GM19395 (cell line): ENCODE results near the gene ATXN2L.
"Not testable (repeated sequence)": the region's sequence is repeated elsewhere in the genome, so short reads cannot be mapped to it uniquely, and the experiment has no call there.

Experiments used
- ATAC-seq: cut with Tn5 transposase; IDR thresholded peaks from one replicate; pipeline ENCODE4 v1.9.1; 2021; ENCODE audit warnings: mild to moderate bottlenecking, moderate library complexity; ENCODE audit not compliant: unreplicated experiment

Gene ATXN2L

GRCh38 chr16:28869201-28869600, 46.4 kb downstream of the ATXN2L start:
- ATAC-seq, result no peak

- no peak for ATAC-seq
Measured at GRCh38 chr16:28872952-28873351, 50.2 kb downstream of the ATXN2L start.

- no peak for ATAC-seq
Measured at GRCh38 chr16:28873543-28874201, 50.9 kb downstream of the ATXN2L start.

DNA sequence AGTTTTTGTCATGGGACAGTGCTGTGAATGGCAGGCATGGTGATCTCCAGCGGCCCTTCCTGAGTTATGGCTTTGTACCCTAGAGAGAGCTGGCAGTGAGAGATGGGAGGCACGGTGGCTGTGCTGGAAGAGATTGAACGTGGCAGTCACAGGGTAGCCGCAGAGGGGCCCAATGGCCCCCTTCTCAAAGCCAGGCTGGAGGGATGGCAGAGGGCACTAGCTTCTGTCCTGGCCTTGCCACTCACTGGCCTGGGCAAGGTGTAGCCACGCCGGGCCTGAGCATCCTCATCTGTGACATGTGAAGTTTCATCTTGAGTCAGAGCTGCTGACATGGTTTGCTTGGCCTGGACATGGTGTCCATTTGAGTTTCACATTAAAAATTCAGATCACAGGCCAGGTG, 51.6 kb downstream of the ATXN2L start:
- no peak for ATAC-seq

GRCh38 chr16:28875134-28876018, 52.6 kb downstream of the ATXN2L start:
- no peak for ATAC-seq

DNA sequence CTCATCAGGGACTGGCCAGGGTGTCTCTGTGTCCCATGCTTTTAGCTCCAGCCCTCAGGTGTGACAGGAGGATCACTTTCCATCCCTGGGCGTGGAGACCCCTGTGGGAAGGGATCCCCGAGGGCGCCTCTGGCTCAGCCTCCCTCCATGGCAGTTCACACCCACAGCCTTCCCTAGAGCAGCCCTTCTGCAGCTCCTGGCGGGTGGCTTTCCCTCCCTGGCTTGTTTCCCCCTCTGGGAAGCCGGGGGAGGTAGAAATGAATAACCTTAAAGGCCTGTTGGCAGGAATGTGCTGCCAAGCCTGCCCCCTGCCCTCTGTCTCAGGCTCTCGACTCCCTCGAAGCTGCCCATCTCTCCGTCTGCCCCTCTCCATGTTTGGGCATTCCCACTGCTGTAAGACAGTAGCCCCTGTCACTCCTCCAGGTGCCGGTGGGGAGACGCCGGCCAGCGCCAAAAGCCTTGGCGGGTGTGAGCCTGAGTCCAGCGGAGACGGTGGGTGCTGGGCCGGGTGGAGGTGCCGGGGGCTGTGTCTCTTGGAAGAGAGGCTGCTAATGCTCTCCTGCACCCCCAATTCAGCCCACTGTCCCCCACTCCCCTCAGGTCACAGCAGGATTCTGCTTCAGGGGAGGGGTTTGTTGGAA, 53.3 kb downstream of the ATXN2L start:
- no peak for ATAC-seq

DNA sequence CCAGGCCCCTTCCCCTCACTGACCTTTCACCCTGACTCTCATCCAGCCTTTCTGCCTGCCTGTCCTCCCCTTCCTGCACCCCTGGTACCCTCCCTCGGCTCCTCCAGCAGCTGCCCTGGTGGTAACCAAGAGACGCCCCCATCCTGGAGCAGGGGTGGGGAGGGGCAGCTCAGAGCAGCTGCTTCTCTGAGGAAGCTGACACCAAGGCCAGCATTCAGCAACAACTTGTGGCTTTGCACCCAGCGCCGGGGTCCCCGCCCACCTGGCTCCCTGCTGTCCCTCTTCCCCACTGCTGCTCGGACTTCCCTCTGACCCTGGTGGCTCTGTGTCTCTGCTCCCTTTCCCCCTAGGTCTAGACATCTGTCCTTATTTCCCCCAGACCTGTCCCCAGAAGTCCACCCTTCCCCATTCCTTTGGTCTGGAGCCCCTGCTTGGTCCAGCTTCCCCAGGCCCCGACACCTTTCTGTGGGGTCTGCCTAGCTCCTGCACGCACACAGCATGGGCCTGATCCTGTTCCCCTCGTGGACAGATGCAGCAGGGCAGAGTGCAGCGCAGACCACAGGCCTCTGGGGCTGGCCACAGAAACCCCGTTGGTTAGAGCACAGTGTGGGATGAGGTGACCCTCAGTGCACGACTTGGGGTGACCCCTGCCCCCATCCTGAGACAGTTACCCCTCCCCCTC, 54.3 kb downstream of the ATXN2L start:
- ATAC-seq, result no peak

DNA sequence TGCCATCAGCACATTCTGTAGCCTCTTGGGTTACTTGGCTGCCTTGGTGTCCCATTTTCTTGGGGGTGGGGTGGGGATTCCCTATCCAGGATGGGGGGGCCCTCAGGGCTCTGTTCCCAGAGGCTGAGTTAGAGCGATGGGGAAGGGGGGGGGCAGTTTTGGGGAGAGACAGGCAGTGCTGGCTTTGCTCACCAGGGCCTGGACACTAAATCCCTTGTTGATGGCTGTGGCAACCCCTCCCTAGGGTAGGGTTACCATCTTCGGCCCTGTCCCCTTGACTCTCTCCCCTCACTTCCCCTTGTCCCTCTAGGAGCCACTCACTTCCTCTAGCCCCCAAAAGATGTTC, 54.8 kb downstream of the ATXN2L start:
- no peak for ATAC-seq

GRCh38 chr16:28878083-28878926, 55.5 kb downstream of the ATXN2L start, which contains the start of gene ATP2A1:
Gene ATP2A1, plus strand, starts transcription at chr16:28878488. Its CDS starts 184 bp downstream, at chr16:28878672.
- ATAC-seq, result no peak

DNA sequence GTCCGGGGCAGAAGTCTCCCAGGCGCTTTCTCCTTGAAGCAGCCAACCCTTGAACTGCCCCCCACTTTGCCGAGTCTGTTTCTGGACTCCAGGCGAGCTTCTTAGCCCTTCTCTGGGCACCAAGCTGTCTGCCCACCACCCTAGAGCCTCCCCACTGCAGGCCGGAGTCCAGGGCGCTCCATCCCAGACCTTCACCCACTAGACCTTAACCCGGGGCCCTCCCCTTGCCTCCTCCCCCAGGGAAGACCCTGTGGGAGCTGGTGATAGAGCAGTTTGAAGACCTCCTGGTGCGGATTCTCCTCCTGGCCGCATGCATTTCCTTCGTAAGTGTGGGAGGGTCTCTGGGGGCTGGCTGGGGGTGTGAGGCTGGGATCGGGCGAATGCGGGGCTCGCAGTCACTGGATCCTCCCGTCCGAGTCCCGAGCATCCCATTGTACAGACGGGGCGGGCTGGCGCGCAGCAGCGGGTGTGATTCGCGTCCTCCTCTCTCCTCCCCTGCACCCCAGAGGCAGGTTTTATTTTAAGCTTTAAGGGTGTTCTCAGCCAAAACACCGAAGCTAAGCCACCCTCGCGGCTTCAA, 56.6 kb downstream of the ATXN2L start:
- ATAC-seq, result peak; percentile 45

DNA sequence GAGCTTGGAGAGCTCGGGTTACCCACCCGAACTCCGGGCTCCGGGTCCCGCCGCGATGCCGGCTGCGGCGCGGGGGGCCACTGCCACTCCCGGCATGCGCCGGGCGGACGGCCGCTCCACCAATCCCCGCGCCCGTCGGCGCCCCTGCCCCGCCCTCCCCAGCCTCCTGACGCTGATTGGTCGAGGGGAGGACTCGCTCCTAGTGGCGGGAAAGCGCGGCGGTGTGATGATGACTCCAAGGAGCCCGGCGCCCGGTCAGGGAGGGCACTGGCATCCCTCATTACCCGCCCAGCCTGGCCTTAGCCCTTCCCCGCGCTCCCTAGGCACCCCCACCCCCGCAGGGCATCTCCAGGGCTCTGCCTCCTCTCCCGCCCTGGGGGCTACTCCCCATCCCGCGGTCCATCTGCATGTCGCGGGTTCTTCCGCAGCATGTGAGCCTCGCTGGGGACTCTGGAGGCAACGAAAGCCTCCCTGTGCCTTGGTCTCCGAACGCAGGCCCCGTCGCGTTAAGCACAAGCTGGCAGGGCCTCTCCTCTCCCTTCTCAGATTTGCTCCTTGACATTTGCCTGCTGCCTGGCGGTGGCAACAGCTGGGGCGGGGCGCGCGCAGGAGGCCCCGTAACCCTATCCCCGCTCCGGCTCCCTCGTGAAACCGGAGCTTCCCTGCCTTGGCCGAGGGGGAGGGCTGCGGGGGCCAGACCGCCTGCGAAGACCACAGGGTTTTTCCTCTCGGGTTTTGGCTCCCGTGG, 57.2 kb downstream of the ATXN2L start:
- ATAC-seq, result peak; percentile 81

DNA sequence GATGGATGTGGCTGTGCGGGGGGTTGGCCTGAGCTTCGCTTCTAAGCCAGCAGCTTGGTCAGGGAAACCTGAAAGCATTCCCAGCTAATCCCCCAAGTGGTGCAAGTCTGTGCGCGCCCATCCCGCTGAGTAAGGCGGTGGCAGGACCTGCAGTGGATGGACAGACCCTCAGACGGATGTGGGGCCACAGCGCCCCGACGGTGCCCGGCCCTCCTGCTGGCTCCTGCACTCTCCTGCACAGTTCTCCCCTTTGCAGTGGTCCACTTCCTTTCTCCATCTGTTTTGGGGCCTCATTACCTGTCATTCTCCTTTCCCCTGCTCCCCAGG, 57.8 kb downstream of the ATXN2L start:
- ATAC-seq, result no peak

DNA sequence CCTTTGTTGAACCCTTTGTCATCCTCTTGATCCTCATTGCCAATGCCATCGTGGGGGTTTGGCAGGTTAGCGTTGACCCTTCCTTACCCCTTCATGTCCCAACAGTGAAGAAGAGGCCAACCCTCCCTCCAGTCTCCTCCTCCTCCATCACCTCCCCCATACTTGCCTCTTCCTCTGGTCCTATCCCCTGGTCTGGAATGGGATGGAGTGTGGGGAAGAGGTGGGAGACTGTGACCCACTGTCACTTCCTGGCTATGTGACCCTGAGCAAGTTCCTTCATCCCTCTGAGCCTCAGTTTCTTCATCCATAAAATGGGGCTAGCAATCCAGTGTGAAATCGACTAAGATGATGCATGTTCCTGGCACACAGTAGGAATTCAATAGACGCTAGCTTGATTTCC, 58.2 kb downstream of the ATXN2L start:
- no peak for ATAC-seq

DNA sequence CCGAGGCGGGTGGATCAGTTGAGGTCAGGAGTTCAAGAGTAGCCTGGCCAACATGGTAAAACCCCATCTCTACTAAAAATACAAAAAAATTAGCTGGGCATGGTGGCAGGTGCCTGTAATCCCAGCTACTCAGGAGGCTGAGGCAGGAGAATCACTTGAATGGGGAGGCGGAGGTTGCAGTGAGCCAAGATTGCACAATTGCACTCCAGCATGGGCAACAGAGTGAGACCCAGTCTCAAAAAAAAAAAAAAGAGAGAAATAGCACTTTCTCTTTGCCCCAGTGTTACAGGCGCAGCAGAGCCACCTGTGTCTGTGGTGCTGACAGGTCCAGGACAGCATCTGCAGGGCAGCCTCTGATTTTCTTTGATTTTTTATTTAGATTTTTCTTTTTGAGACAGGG, 58.8 kb downstream of the ATXN2L start:
- ATAC-seq, result not testable (repeated sequence)

GRCh38 chr16:28882551-28883160, 59.9 kb downstream of the ATXN2L start:
- no peak for ATAC-seq

DNA sequence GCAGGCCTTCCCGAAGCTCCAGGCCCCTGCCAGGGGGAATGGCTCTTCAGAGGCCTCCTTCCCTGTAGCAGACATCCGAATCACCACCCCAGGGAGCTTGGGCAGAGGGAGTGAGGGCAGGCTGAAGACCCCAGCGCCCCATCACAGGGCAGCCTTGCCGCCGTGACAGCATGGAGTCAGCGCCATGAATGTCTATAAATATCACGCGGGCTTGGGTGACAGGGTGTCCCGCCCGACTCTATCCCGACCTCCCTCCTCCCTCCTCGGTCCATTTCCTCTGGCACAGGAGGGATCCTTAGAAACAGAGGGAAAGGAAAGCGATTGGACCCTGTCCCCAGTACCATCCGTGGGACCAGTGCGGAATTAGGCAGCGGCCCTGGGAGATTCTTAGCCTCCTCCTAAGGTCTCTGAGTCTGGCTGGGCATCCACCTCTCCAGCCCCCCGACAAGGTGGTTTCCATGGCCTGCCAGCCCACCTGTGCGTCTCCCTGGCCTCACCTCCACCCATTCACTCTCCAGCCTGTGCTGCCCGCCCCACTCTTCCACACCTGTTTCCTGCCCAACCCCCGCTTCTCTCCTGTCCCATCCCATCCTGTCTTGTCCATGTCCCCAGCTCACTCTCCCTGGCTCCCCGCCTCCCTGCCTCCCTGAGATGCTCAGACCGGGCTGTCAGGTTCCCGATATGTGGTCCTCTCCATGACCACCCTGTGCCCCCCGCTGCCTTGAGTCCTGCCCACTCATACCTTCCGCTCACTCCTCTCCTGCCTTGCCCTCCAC, 60.6 kb downstream of the ATXN2L start:
- no peak for ATAC-seq

- ATAC-seq, result no peak
Measured at GRCh38 chr16:28884045-28884444, 61.2 kb downstream of the ATXN2L start.
